Neutrophil (primary cell): ENCODE measurements around the gene AZGP1.
"Not testable (repeated sequence)": the region's sequence is repeated elsewhere in the genome, so short reads cannot be mapped to it uniquely, and the experiment has no call there.

Source experiments
- H3K27ac ChIP-seq: fragments of 200-600 bp; sonication (generic); 2 replicates; pipeline ENCODE4 v1.5.1; 2016; ENCODE audit warnings: mild to moderate bottlenecking, moderate library complexity
- H3K27me3 ChIP-seq: fragments of 200-600 bp; sonication (generic); 2 replicates; pipeline ENCODE4 v1.6.0; 2016; ENCODE audit warnings: mild to moderate bottlenecking
- H3K36me3 ChIP-seq: fragments of 200-600 bp; sonication (generic); 2 replicates; pipeline ENCODE4 v1.5.1; 2017
- H3K4me1 ChIP-seq, 2 experiments: fragments of 200-600 bp in 1 of 2; sonication (generic) in 1 of 2; 1 replicate in 1 of 2; 2 replicates in 1 of 2; pipeline versions ENCODE4 v1.5.1 to v1.6.1; 2013 to 2016; ENCODE audit warnings: low read depth in 1 of 2, low read length in 1 of 2, mild to moderate bottlenecking in 1 of 2, moderate library complexity in 1 of 2; ENCODE audit not compliant: control insufficient read depth in 1 of 2, insufficient read depth in 1 of 2
- H3K4me3 ChIP-seq, 2 experiments: fragments of 200-600 bp in 1 of 2; sonication (generic) in 1 of 2; 1 replicate in 1 of 2; 2 replicates in 1 of 2; pipeline ENCODE4 v1.5.1; 2013 to 2016; ENCODE audit warnings: low read depth in 1 of 2, low read length in 1 of 2, mild to moderate bottlenecking in 1 of 2, moderate library complexity in 1 of 2
- H3K9me3 ChIP-seq: fragments of 200-600 bp; sonication (generic); 2 replicates; pipeline ENCODE4 v1.5.1; 2016
- CTCF ChIP-seq: fragments of 200-600 bp; sonication (generic); IDR thresholded peaks from 2 replicates; pipeline ENCODE4 v1.5.1; 2016; ENCODE audit warnings: antibody characterized with exemption

The AZGP1 gene

GRCh38 chr7:99994819-99995218 is 19.0 kb upstream of the AZGP1 start:
- H3K4me3 ChIP-seq, result no peak overlapping the region
- no peak for TF ChIP-seq CTCF
- no peaks in the 10 kb centered on the region for H3K9me3 ChIP-seq
- no peak overlapping the region for H3K27ac ChIP-seq
- peaks cover 9% of the 10 kb centered on the region for H3K27me3 ChIP-seq
- no peaks in the 10 kb centered on the region for H3K36me3 ChIP-seq
- H3K4me1 ChIP-seq, result peaks cover 33 to 35% of the 10 kb centered on the region in 2 experiments

GRCh38 chr7:99992330-99993038 is 16.7 kb upstream of the AZGP1 start:
- H3K4me3 ChIP-seq, result no peak overlapping the region
- H3K36me3 ChIP-seq, result no peaks in the 10 kb centered on the region
- no peak overlapping the region for H3K27ac ChIP-seq
- no peak for TF ChIP-seq CTCF
- H3K27me3 ChIP-seq, result peaks cover 17% of the 10 kb centered on the region
- no peaks in the 10 kb centered on the region for H3K9me3 ChIP-seq
- peaks cover 14 to 17% of the 10 kb centered on the region in 2 experiments for H3K4me1 ChIP-seq

- not testable (repeated sequence) for H3K36me3 ChIP-seq, H3K9me3 ChIP-seq, H3K4me3 ChIP-seq, H3K27ac ChIP-seq, H3K4me1 ChIP-seq
- H3K27me3 ChIP-seq, result peaks cover 17% of the 10 kb centered on the region
These were observed 15.7 kb upstream of the AZGP1 start for GRCh38 chr7:99991543-99991942.

GRCh38 chr7:99990460-99990852 is 14.6 kb upstream of the AZGP1 start:
- Histone ChIP-seq H3K9me3 (no peaks in the 10 kb centered on the region), H3K36me3 (no peaks in the 10 kb centered on the region), H3K4me1 (peaks cover 6 to 8% of the 10 kb centered on the region in 2 experiments), H3K27ac (no peak overlapping the region), H3K4me3 (no peak overlapping the region), H3K27me3 (peaks cover 17% of the 10 kb centered on the region)
- TF ChIP-seq CTCF, result no peak

GRCh38 chr7:99987846-99988245 is 12.0 kb upstream of the AZGP1 start:
- Histone ChIP-seq H3K27ac (no peak overlapping the region), H3K36me3 (no peaks in the 10 kb centered on the region), H3K27me3 (peaks cover 17% of the 10 kb centered on the region), H3K9me3 (no peaks in the 10 kb centered on the region), H3K4me3 (no peak overlapping the region), H3K4me1 (peaks cover 4 to 7% of the 10 kb centered on the region in 2 experiments)
- TF ChIP-seq CTCF, result no peak

- H3K27ac ChIP-seq, H3K36me3 ChIP-seq, H3K4me1 ChIP-seq, H3K4me3 ChIP-seq, H3K9me3 ChIP-seq: not testable (repeated sequence)
- peaks cover 17% of the 10 kb centered on the region for H3K27me3 ChIP-seq
These were observed 11.5 kb upstream of the AZGP1 start for GRCh38 chr7:99987306-99987705.
